OCI-LY3 (cell line): ENCODE data around the gene VOPP1.

ENCODE experiments used
- H2AFZ ChIP-seq: fragments of 200-600, 300-600 bp; shearing (Covaris generic); 2 replicates; pipeline ENCODE4 v1.6.0; 2014; ENCODE audit warnings: antibody characterized with exemption, low read depth, low read length
- H3K27ac ChIP-seq: fragments of 200-600, 300-600 bp; sonication (generic); 2 replicates; pipeline ENCODE4 v1.5.1; 2014; ENCODE audit warnings: mild to moderate bottlenecking, low read length, moderate library complexity, mixed read lengths
- H3K27me3 ChIP-seq: fragments of 200-600, 300-600 bp; sonication (generic); 2 replicates; pipeline ENCODE4 v1.6.1; 2014; ENCODE audit warnings: low read depth, low read length, mixed read lengths
- H3K36me3 ChIP-seq: fragments of 200-600, 300-600 bp; sonication (generic); replicated peaks from 2 replicates; pipeline ENCODE3; 2014; ENCODE audit warnings: low read depth, low read length, mixed read lengths
- H3K4me1 ChIP-seq: fragments of 300-600, 200-600 bp; sonication (generic); 2 replicates; pipeline ENCODE4 v1.6.1; 2014; ENCODE audit warnings: low read length, mixed read lengths
- H3K4me2 ChIP-seq: fragments of 200-600, 300-600 bp; sonication (generic); 2 replicates; pipeline ENCODE4 v1.6.1; 2014; ENCODE audit warnings: low read length, mixed read lengths
- H3K4me3 ChIP-seq: fragments of 300-600, 200-600 bp; sonication (generic); 2 replicates; pipeline ENCODE4 v1.5.1; 2014; ENCODE audit warnings: antibody characterized with exemption, mild to moderate bottlenecking, low read length, moderate library complexity
- H3K79me2 ChIP-seq: fragments of 300-600, 200-600 bp; shearing (Covaris generic); 2 replicates; pipeline ENCODE4 v1.6.1; 2014; ENCODE audit warnings: mild to moderate bottlenecking, low read length, mixed read lengths
- H3K9ac ChIP-seq: fragments of 300-600, 200-600 bp; shearing (Covaris generic); 2 replicates; pipeline ENCODE4 v1.6.0; 2014; ENCODE audit warnings: mild to moderate bottlenecking, low read length, moderate library complexity
- H3K9me3 ChIP-seq: fragments of 200-600, 300-600 bp; shearing (Covaris generic); 2 replicates; pipeline ENCODE4 v1.6.1; 2014; ENCODE audit warnings: low read length, mixed read lengths; ENCODE audit not compliant: insufficient read depth
- H4K20me1 ChIP-seq: fragments of 200-600, 300-600 bp; sonication (generic); 2 replicates; pipeline ENCODE4 v1.6.1; 2016; ENCODE audit warnings: low read length, mixed read lengths; ENCODE audit not compliant: insufficient read depth
- EZH2phosphoT487 ChIP-seq: fragments of 200-600 bp; shearing (Covaris generic); IDR thresholded peaks from 2 replicates; pipeline ENCODE4 v1.6.1; 2018; ENCODE audit warnings: antibody characterized with exemption, mixed run types, low read depth
- TF ChIP-seq, protein P1 (sequence below): fragments of 200-600, 300-600 bp; sonication (generic); IDR thresholded peaks from 2 replicates; pipeline ENCODE4 v1.5.1; 2014; ENCODE audit warnings: antibody characterized with exemption, low read length, low read depth

Gene VOPP1

DNA sequence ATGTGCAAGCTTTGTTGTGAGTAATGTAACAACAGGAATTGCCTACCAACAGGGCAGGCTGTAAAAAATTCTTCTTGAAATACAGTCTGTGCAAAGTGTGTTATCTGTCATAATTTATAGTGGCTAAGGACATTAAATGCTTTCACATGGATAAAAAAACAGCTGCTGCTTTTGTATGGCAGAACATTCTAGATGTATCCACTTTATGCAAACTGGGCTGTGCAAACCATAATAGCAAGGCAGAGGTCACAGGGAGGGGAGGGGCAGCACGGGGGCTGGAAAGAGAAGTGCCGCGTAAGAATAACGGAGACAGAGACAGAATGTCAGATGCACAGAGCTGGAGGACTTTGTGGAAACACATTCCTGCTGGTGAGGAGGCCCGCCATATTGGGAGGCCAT lies 86.1 kb downstream of the VOPP1 start:
- H3K4me2 ChIP-seq, result no peak overlapping the region
- H3K4me1 ChIP-seq, result peaks cover 16% of the 10 kb centered on the region; the same call in 1 of the 2 replicates
- H3K36me3 ChIP-seq, result peaks cover 92% of the 10 kb centered on the region
- H3K9me3 ChIP-seq, result no peaks in the 10 kb centered on the region
- TF ChIP-seq EZH2phosphoT487, result no peak
- TF ChIP-seq, protein P1, sequence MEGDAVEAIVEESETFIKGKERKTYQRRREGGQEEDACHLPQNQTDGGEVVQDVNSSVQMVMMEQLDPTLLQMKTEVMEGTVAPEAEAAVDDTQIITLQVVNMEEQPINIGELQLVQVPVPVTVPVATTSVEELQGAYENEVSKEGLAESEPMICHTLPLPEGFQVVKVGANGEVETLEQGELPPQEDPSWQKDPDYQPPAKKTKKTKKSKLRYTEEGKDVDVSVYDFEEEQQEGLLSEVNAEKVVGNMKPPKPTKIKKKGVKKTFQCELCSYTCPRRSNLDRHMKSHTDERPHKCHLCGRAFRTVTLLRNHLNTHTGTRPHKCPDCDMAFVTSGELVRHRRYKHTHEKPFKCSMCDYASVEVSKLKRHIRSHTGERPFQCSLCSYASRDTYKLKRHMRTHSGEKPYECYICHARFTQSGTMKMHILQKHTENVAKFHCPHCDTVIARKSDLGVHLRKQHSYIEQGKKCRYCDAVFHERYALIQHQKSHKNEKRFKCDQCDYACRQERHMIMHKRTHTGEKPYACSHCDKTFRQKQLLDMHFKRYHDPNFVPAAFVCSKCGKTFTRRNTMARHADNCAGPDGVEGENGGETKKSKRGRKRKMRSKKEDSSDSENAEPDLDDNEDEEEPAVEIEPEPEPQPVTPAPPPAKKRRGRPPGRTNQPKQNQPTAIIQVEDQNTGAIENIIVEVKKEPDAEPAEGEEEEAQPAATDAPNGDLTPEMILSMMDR, result no peak
- no peak overlapping the region for H3K4me3 ChIP-seq
- H3K27ac ChIP-seq, result no peak overlapping the region
- H2AFZ ChIP-seq, result no peak overlapping the region
- peaks cover 99% of the 10 kb centered on the region for H3K79me2 ChIP-seq
- H4K20me1 ChIP-seq, result peaks cover 91% of the 10 kb centered on the region
- no peaks in the 10 kb centered on the region for H3K27me3 ChIP-seq
- H3K9ac ChIP-seq, result no peak overlapping the region

DNA sequence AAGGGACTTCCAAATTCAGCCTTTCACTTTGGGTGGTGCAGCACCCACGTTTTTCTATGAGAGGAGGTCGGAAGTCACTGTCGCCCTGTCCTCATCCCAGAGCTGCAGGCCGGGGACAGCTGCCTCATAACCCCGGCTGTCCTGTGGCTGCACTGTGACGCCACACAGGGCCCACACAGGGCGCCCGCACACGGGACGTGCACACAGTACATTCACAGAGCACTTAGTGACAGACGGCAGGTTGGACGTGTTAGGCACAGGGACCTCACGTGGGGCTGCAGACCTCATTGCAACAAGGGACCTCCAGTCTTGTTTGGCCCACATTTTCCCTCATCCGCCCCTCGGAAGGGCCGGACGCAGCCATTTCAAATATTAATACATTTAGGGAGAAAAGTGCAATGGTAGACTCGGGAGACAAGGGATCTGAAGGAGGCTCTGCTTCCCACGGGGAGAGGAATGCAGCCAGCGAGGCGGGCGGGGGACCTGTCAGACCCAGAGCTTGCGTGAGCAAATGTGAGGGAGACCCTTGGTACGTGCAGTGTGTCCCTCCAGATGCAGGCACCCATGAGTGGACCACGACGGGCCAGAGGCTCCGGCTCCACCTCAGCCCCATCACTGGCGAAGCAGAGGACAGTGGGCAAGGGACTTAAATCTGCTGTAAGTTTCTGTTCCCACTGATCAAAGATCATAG lies 86.7 kb downstream of the VOPP1 start:
- Histone ChIP-seq H2AFZ (no peak overlapping the region), H4K20me1 (peaks cover 91% of the 10 kb centered on the region), H3K4me3 (no peak overlapping the region), H3K36me3 (peaks cover 90% of the 10 kb centered on the region), H3K9me3 (no peaks in the 10 kb centered on the region), H3K4me1 (peaks cover 22% of the 10 kb centered on the region; the same call in 1 of the 2 replicates), H3K27me3 (no peaks in the 10 kb centered on the region), H3K27ac (no peak overlapping the region), H3K79me2 (peaks cover 99% of the 10 kb centered on the region), H3K4me2 (no peak overlapping the region), H3K9ac (no peak overlapping the region)
- TF ChIP-seq EZH2phosphoT487, result no peak
- TF ChIP-seq, protein P1, result no peak

DNA sequence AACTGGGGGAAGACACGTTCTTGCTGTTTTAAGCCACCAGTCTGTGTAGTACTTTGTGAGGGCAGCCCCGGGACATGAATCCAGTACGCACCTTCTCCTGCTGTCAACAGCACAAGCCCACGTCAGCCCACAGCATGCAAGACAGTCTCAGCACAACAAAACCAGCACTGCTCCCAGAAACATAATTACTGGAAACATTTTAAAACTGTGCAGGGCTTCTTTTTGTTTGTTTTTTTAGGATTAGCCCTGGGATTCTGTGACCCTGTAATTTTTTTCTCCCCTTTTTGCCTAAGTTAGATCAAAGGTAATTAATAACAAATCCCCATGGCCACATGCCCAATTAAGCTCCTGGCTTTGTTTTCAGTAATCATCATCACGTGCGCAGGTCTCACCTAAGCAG lies 87.5 kb downstream of the VOPP1 start:
- peaks cover 85% of the 10 kb centered on the region for H4K20me1 ChIP-seq
- peaks cover 99% of the 10 kb centered on the region for H3K79me2 ChIP-seq
- no peak for TF ChIP-seq EZH2phosphoT487
- TF ChIP-seq, protein P1, result no peak
- H3K27ac ChIP-seq, result peak overlapping the region; percentile 20; the same call in 1 of the 2 replicates
- H2AFZ ChIP-seq, result no peak overlapping the region
- no peaks in the 10 kb centered on the region for H3K27me3 ChIP-seq
- no peaks in the 10 kb centered on the region for H3K9me3 ChIP-seq
- peaks cover 23% of the 10 kb centered on the region; the same call in 1 of the 2 replicates for H3K4me1 ChIP-seq
- H3K36me3 ChIP-seq, result peaks cover 88% of the 10 kb centered on the region
- no peak overlapping the region for H3K4me2 ChIP-seq
- no peak overlapping the region for H3K9ac ChIP-seq
- H3K4me3 ChIP-seq, result no peak overlapping the region

DNA sequence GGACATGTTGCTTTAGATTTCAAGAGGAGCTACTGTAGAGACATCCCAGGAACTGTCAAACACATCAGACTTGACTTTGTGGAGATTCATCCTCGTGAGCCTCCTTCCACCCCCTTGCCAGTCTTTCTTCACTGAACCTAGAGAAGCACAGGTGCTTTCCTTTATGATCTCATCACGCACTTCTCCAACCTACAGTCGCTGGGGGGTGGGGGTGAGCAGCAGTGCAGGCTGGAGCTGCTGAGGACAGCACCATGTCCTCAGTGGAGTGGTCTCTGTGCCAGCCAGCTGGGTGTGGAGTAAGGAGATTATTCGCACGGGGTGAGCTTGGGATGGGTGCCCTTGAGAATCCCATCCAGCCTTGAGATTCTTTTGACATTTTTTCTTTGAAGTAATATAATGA lies 88.1 kb downstream of the VOPP1 start:
- Histone ChIP-seq H3K4me2 (no peak overlapping the region), H3K9me3 (no peaks in the 10 kb centered on the region), H2AFZ (no peak overlapping the region), H4K20me1 (peaks cover 79% of the 10 kb centered on the region), H3K4me1 (peaks cover 23% of the 10 kb centered on the region; the same call in 1 of the 2 replicates), H3K79me2 (peaks cover 98% of the 10 kb centered on the region), H3K4me3 (no peak overlapping the region), H3K27me3 (no peaks in the 10 kb centered on the region), H3K36me3 (peaks cover 85% of the 10 kb centered on the region), H3K27ac (peak overlapping the region; percentile 20), H3K9ac (no peak overlapping the region)
- TF ChIP-seq, protein P1, result no peak
- no peak for TF ChIP-seq EZH2phosphoT487
